ENCODE results near the gene ZNF385C. TPM values are rescaled to one million over a fixed set of nuclear protein-coding genes. Genes with fewer than 3 reads are reported as not detected.
A peak's percentile ranks its signal among the peaks of the same experiment; 100 is the strongest.

Gene ZNF385C
- total RNA-seq, 2 donors from 2014 or later = 1.3 TPM; not detected in 1

DNA sequence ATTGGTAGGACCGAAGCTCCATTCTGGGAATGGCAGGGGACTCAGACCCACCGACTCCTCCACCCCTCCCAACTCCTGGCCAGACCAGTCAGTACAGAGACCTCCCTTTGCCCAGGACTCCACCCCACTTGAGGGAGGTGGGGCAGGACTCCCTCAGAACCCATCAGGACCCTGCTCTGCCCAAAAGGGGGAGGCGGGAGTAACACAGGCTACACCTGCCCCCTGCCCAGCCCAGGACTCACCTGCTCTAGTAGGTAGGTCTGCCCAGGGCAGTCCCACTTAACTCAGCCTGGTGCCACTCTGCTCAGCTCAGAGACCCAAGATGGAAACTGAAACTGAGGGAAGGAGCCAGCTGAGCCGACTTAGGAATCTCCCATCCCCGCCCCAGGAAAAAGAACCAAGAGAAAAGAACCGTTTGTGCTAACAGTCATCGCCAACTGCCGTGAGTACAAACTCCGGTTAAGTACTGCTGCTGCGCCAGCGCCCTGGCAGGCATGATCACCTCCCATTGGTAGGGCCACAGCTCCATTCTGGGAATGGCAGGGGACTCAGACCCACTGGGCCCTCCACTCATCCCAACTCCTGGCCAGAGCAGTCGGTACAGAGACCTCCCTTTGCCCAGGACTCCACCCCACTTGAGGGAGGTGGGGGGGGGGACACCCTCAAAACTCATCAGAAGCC lies 13.7 kb upstream of the ZNF385C start:
- TF ChIP-seq, protein P1, sequence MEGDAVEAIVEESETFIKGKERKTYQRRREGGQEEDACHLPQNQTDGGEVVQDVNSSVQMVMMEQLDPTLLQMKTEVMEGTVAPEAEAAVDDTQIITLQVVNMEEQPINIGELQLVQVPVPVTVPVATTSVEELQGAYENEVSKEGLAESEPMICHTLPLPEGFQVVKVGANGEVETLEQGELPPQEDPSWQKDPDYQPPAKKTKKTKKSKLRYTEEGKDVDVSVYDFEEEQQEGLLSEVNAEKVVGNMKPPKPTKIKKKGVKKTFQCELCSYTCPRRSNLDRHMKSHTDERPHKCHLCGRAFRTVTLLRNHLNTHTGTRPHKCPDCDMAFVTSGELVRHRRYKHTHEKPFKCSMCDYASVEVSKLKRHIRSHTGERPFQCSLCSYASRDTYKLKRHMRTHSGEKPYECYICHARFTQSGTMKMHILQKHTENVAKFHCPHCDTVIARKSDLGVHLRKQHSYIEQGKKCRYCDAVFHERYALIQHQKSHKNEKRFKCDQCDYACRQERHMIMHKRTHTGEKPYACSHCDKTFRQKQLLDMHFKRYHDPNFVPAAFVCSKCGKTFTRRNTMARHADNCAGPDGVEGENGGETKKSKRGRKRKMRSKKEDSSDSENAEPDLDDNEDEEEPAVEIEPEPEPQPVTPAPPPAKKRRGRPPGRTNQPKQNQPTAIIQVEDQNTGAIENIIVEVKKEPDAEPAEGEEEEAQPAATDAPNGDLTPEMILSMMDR (IDR thresholded peaks at IDR 0.05) = no peak
- TF ChIP-seq POLR2A (IDR thresholded peaks at IDR 0.05) = no peak
- intact Hi-C loops (cut with DNase I) = loop anchor here (5.0 kb wide), 1 partner anchor 40 kb away; no protein-coding TSS in a partner anchor
- Histone ChIP-seq H3K9me3 (no peaks in the 10 kb centered on the region), H3K4me3 (peak overlapping the region; percentile 17 to 31), H3K27me3 (no peaks in the 10 kb centered on the region), H3K27ac (peak overlapping the region; percentile 79 to 90 (median 84)), H3K4me1 (peaks cover 35% of the 10 kb centered on the region), H3K36me3 (replicated peaks in 1 of 2; ENCODE audit: insufficient read depth in 1 of 2, low read depth in 2 of 2) (no peaks in the 10 kb centered on the region)
- WGBS, 2 donors = 0 to 9% methylated on average over 8 to 12 of the region's 12 CpGs
- ATAC-seq (peak; percentile 34), DNase-seq (peak; percentile 56 to 68 (median 58))

DNA sequence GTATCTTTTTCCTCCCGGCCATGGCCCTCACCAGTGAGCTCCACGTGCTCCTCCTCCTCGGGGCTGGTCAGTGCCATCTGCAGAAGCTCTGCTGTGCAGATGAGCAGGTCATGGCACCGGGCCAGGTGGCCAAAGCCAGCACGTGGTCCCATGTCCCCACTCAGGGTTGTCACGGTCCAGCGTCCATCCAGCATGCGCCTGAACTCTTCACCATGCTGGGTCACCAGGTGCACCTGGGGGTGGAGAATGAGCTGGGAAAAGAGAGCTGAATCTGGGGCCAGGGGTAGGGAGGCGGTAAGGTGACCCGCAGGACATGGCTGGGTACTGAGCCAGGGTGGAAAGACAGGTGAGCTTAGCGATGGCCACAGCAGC lies 13.0 kb upstream of the ZNF385C start:
- DNase-seq (no peak), ATAC-seq (no peak)
- intact Hi-C loops (cut with DNase I) = loop anchor here (5.0 kb wide), 1 partner anchor 39 kb away; no protein-coding TSS in a partner anchor
- Histone ChIP-seq H3K9me3 (no peaks in the 10 kb centered on the region), H3K27me3 (no peaks in the 10 kb centered on the region), H3K4me3 (no peak overlapping the region), H3K27ac (peak overlapping the region in 3 of 4 donors; percentile 79 to 90 (median 86)), H3K36me3 (replicated peaks in 1 of 2; ENCODE audit: insufficient read depth in 1 of 2, low read depth in 2 of 2) (no peaks in the 10 kb centered on the region), H3K4me1 (peaks cover 27% of the 10 kb centered on the region)
- no peak for TF ChIP-seq POLR2A (IDR thresholded peaks at IDR 0.05)
- TF ChIP-seq, protein P1 (IDR thresholded peaks at IDR 0.05) = no peak
- WGBS, 2 donors = 84 to 95% methylated on average over 10 of the region's 11 CpGs

GRCh38 chr17:42110301-42111264 lies 12.3 kb upstream of the ZNF385C start:
- ATAC-seq = no peak
- Histone ChIP-seq H3K27ac (peak overlapping the region in 1 of 4 donors; percentile 90), H3K36me3 (replicated peaks in 1 of 2; ENCODE audit: insufficient read depth in 1 of 2, low read depth in 2 of 2) (no peaks in the 10 kb centered on the region), H3K27me3 (no peaks in the 10 kb centered on the region), H3K4me3 (no peak overlapping the region), H3K4me1 (peaks cover 21% of the 10 kb centered on the region), H3K9me3 (no peaks in the 10 kb centered on the region)
- intact Hi-C loops (cut with DNase I) = loop anchor here (5.0 kb wide), 1 partner anchor 38 kb away; no protein-coding TSS in a partner anchor
- DNase-seq = no peak
- WGBS, 2 donors = 87 to 90% methylated on average over 17 to 18 of the region's 18 CpGs
- TF ChIP-seq, protein P1 (IDR thresholded peaks at IDR 0.05) = no peak
- TF ChIP-seq POLR2A (IDR thresholded peaks at IDR 0.05) = no peak

DNA sequence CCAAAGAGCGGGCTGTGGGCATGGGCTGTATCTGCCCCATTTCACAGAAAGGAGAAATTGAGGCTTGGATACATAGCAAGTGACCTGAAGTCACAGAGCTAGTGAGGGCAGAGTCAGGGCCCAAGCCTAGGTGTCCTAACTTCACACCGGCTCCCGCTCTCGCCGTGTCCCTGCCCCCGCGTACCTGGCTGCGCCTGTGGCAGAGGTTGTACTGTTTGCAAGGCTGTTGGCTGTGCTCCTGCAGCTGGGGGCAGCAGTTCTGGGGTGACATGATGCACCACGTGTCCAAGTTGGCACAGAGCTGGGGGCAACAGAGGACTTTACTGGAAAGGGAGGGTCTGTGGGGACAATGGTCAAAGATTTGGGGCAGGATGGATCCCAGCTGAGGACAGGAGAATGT lies 10.8 kb upstream of the ZNF385C start:
- Histone ChIP-seq H3K27me3 (no peaks in the 10 kb centered on the region), H3K4me1 (peaks cover 21% of the 10 kb centered on the region), H3K9me3 (no peaks in the 10 kb centered on the region), H3K27ac (no peak overlapping the region), H3K36me3 (replicated peaks in 1 of 2; ENCODE audit: insufficient read depth in 1 of 2, low read depth in 2 of 2) (no peaks in the 10 kb centered on the region), H3K4me3 (no peak overlapping the region)
- 94 to 95% methylated on average over 2 to 9 of the region's 9 CpGs for WGBS, 2 donors
- TF ChIP-seq, protein P1 (IDR thresholded peaks at IDR 0.05) = no peak
- no peak for TF ChIP-seq POLR2A (IDR thresholded peaks at IDR 0.05)
- intact Hi-C loops (cut with DNase I) = no loop called here
- ATAC-seq = no peak
- DNase-seq = no peak

Data from body of pancreas (tissue), 4 donors.